HepG2 (cell line): ENCODE measurements around the gene SDC3. TPM values are rescaled to one million over a fixed set of nuclear protein-coding genes. Genes with fewer than 3 reads are reported as not detected.

ENCODE experiments used
- ATAC-seq: fragments of 200-7000 bp; cut with Tn5 transposase; 3 replicates; pipeline ENCODE4 v1.9.1; 2020; ENCODE audit warnings: mild to moderate bottlenecking, moderate library complexity
- BruUV-seq: library from RNA; stranded (reverse); fragments of 400-500 nt; replicated peaks from 2 replicates; lab custom pipeline; 2021; lab: Mats Ljungman, UMichigan
- CTCF ChIA-PET: fragments of 300-600 bp; formaldehyde crosslinking; extraction: SDS; loops from one replicate; lab custom pipeline; 2021; ENCODE audit warnings: low total read pairs, inconsistent platforms, low intra/inter-chr PET ratio; lab: Yijun Ruan, JAX
- POLR2A ChIA-PET: fragments of 350-600 bp; sonication (Branson Sonifier 250); formaldehyde crosslinking; loops from one replicate; lab custom pipeline; 2020; ENCODE audit warnings: antibody characterized with exemption, inconsistent platforms; lab: Yijun Ruan, JAX
- DNase-seq: peaks from one replicate; pipeline ENCODE4 v3.0.0-alpha.2; 2015; ENCODE audit warnings: low spot score
- FAIRE-seq: peaks from 3 replicates; lab custom pipeline; 2011; peaks lifted over from hg19 to GRCh38; lab: Jason Lieb, UNC
- H2AFZ ChIP-seq: one replicate; pipeline ENCODE4 v1.6.1; 2011; ENCODE audit warnings: low read length, inconsistent platforms
- H3K27ac ChIP-seq: fragments of 300-600 bp; 3 replicates; pipeline ENCODE4 v1.8.0; 2011; ENCODE audit warnings: mixed run types, mild to moderate bottlenecking, mixed read lengths, low read length, inconsistent platforms; ENCODE audit not compliant: insufficient read depth; ENCODE audit errors: extremely low read length
- H3K27me3 ChIP-seq, 2 experiments: fragments of 200-600 bp in 1 of 2; 2 replicates in 1 of 2; 3 replicates in 1 of 2; pipeline versions ENCODE4 v1.6.0 to v1.8.0; 2011; ENCODE audit warnings: low read length in 2 of 2, mild to moderate bottlenecking in 2 of 2, moderate library complexity in 2 of 2, inconsistent platforms in 1 of 2; ENCODE audit not compliant: insufficient read depth in 2 of 2, control insufficient read depth in 1 of 2
- H3K36me3 ChIP-seq, 2 experiments: fragments of 200-600 bp in 1 of 2; replicated peaks in 1 of 2; 2 replicates in 1 of 2; 3 replicates in 1 of 2; pipeline versions ENCODE4 v1.5.1 to v1.8.0; 2011; ENCODE audit warnings: low read length in 2 of 2, inconsistent platforms in 1 of 2; ENCODE audit not compliant: insufficient read depth in 2 of 2, control insufficient read depth in 1 of 2
- H3K4me1 ChIP-seq: 2 replicates; pipeline ENCODE4 v1.5.1; 2012; ENCODE audit warnings: low read length, inconsistent platforms; ENCODE audit not compliant: insufficient read depth
- H3K4me2 ChIP-seq: 2 replicates; pipeline ENCODE4 v1.6.0; 2011; ENCODE audit warnings: low read depth, low read length, inconsistent platforms
- H3K4me3 ChIP-seq, 3 experiments: fragments of 200-600 bp in 1 of 3; sonication (generic), shearing (Covaris generic) in 1 of 3; replicated peaks in 1 of 3; 2 replicates each; pipeline ENCODE4 v1.5.1; 2011 to 2016; ENCODE audit warnings: low read length in 3 of 3, inconsistent platforms in 2 of 3, low read depth in 2 of 3, mild to moderate bottlenecking in 2 of 3, control low read depth in 1 of 3, mixed read lengths in 1 of 3; ENCODE audit not compliant: insufficient read depth in 1 of 3
- H3K79me2 ChIP-seq: one replicate; pipeline ENCODE4 v1.6.1; 2011; ENCODE audit warnings: low read length, inconsistent platforms; ENCODE audit not compliant: insufficient read depth
- H3K9ac ChIP-seq: 2 replicates; pipeline ENCODE4 v1.6.0; 2011; ENCODE audit warnings: mild to moderate bottlenecking, low read depth, low read length, inconsistent platforms; ENCODE audit not compliant: insufficient read depth
- H3K9me3 ChIP-seq: 2 replicates; pipeline ENCODE4 v1.5.1; 2012; ENCODE audit warnings: mild to moderate bottlenecking, low read length
- H4K20me1 ChIP-seq: 2 replicates; pipeline ENCODE4 v1.6.0; 2011; ENCODE audit warnings: inconsistent platforms, mild to moderate bottlenecking, low read length, moderate library complexity; ENCODE audit not compliant: insufficient read depth
- FIP1L1 ChIP-seq: fragments of 200-400 bp; formaldehyde crosslinking; IDR thresholded peaks from 2 replicates; pipeline ENCODE4 v1.6.1; 2018; ENCODE audit warnings: low read depth, mild to moderate bottlenecking, low read length, moderate library complexity, borderline replicate concordance; ENCODE audit not compliant: insufficient read depth
- KAT8 ChIP-seq: IDR thresholded peaks from 2 replicates; pipeline ENCODE4 v1.6.1; 2016; ENCODE audit warnings: missing genetic modification reagents, missing compliant biosample characterization
- KDM2A ChIP-seq: sonication (generic); formaldehyde crosslinking; IDR thresholded peaks from 2 replicates; pipeline ENCODE4 v1.4.0; 2020; ENCODE audit warnings: low read depth, missing genetic modification reagents, borderline replicate concordance
- SMAD9 ChIP-seq: sonication (generic); formaldehyde crosslinking; IDR thresholded peaks from 2 replicates; pipeline ENCODE4 v1.5.1; 2020; ENCODE audit warnings: mild to moderate bottlenecking, missing genetic modification reagents
- SOX5 ChIP-seq: IDR thresholded peaks from 2 replicates; pipeline ENCODE4 v1.6.1; 2016; ENCODE audit warnings: borderline replicate concordance
- ZFP41 ChIP-seq: sonication (generic); formaldehyde crosslinking; IDR thresholded peaks from 2 replicates; pipeline ENCODE4 v1.4.0; 2020; ENCODE audit warnings: mild to moderate bottlenecking, missing genetic modification reagents, borderline replicate concordance
- ZNF629 ChIP-seq: sonication (generic); formaldehyde crosslinking; conservative IDR thresholded peaks from 2 replicates; pipeline ENCODE4 v1.5.0; 2020; ENCODE audit warnings: missing genetic modification reagents
- ZNF709 ChIP-seq: sonication (generic); formaldehyde crosslinking; IDR thresholded peaks from 2 replicates; pipeline ENCODE4 v1.5.0; 2020; ENCODE audit warnings: mild to moderate bottlenecking, missing genetic modification reagents
- ZNF768 ChIP-seq: sonication (generic); formaldehyde crosslinking; IDR thresholded peaks from 2 replicates; pipeline ENCODE4 v1.4.0; 2020; ENCODE audit warnings: missing genetic modification reagents
- WGBS: methylation state at CpG from one replicate; pipeline ENCODE4 v1.1.6; 2017; ENCODE audit warnings: low lambda C conversion rate; 5-methylcytosine and 5-hydroxymethylcytosine counted together
- in situ Hi-C: cut with HindIII; loops from 2 replicates; pipeline ENCODE4 v1.10.0; 2017; ENCODE audit warnings: low pct_unique_long_range_greater_than_20kb; ENCODE audit not compliant: extremely low pct_ligation_motif_present
- intact Hi-C: fragments of 100-400 bp; cut with micrococcal nuclease; formaldehyde crosslinking; loops from one replicate; pipeline ENCODE4 v1.10.0; 2022; ENCODE audit not compliant: unreplicated experiment
- polyA plus RNA-seq, 8 experiments: library from polyadenylated mRNA; depleted of rRNA in 3 of 8; stranded (reverse) in 7 of 8; unstranded in 1 of 8; fragments of >200 nt; fragmentation: Illumina TruSeq in 4 of 8; extraction: Trizol in 4 of 8; gene quantifications; 2 replicates each; pipeline versions ENCODE4 v1.2.1 to v1.2.3, GENCODE V29; 2011 to 2016; ENCODE audit warnings: low read depth in 4 of 8, missing spikeins in 1 of 8, mixed read lengths in 1 of 8; ENCODE audit not compliant: insufficient read depth in 1 of 8
- total RNA-seq, 5 experiments: library from RNA; depleted of rRNA; stranded (reverse); fragments of >200 nt; fragmentation: Illumina TruSeq; extraction: Trizol; gene quantifications; 2 replicates each; pipeline ENCODE4 v1.2.3, GENCODE V29; 2016; ENCODE audit warnings: low read depth in 1 of 5
- TF ChIP-seq, protein P1 (sequence below): IDR thresholded peaks from 2 replicates; pipeline ENCODE4 v1.6.1; 2016; ENCODE audit warnings: missing compliant biosample characterization, missing genetic modification reagents, borderline replicate concordance
- TF ChIP-seq, protein P2 (sequence below): sonication (generic); formaldehyde crosslinking; IDR thresholded peaks from 2 replicates; pipeline ENCODE4 v1.5.1; 2020; ENCODE audit warnings: mild to moderate bottlenecking, missing genetic modification reagents, moderate library complexity

Gene SDC3
- total and polyA plus RNA-seq, 2 of the 13 experiments (the other 11 are each of a cell fraction or from before 2014, with no cell fraction given), result 0.49 to 0.84 TPM

- whole genome bisulfite sequencing, result 36% methylated on average over 7 of the region's 8 CpGs
- ATAC-seq, result no peak; the same call in 2 of the 3 replicates
- H2AFZ ChIP-seq, result no peak overlapping the region
- H3K27ac ChIP-seq, result no peak overlapping the region
- BruUV-seq, result no TSS peak
- intact Hi-C loops (no loop called here), in situ Hi-C loops (no loop called here)
- no peak overlapping the region for H3K9ac ChIP-seq
- no peaks in the 10 kb centered on the region for H3K79me2 ChIP-seq
- H3K9me3 ChIP-seq, result no peaks in the 10 kb centered on the region
- no peak overlapping the region for H3K4me3 ChIP-seq
- H3K4me2 ChIP-seq, result no peak overlapping the region
- ChIA-PET POLR2A (no interaction called here), CTCF (no interaction called here)
- TF ChIP-seq ZNF629 (CRISPR knock-in tag) (peak; percentile 67), ZNF768 (CRISPR knock-in tag) (peak; percentile 93)
- TF ChIP-seq, protein P1, sequence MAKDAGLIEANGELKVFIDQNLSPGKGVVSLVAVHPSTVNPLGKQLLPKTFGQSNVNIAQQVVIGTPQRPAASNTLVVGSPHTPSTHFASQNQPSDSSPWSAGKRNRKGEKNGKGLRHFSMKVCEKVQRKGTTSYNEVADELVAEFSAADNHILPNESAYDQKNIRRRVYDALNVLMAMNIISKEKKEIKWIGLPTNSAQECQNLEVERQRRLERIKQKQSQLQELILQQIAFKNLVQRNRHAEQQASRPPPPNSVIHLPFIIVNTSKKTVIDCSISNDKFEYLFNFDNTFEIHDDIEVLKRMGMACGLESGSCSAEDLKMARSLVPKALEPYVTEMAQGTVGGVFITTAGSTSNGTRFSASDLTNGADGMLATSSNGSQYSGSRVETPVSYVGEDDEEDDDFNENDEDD (CRISPR knock-in tag), result no peak
- DNase-seq, result no peak
- FAIRE-seq, result no peak
- no peaks in the 10 kb centered on the region for H4K20me1 ChIP-seq
- H3K4me1 ChIP-seq, result peaks cover 25% of the 10 kb centered on the region
- H3K36me3 ChIP-seq, result no peaks in the 10 kb centered on the region
- peaks cover 2 to 26% of the 10 kb centered on the region in 2 experiments; a peak in 3 of 5 replicates for H3K27me3 ChIP-seq
Observed at GRCh38 chr1:30903343-30904034, 5.1 kb downstream of the SDC3 start.

DNA sequence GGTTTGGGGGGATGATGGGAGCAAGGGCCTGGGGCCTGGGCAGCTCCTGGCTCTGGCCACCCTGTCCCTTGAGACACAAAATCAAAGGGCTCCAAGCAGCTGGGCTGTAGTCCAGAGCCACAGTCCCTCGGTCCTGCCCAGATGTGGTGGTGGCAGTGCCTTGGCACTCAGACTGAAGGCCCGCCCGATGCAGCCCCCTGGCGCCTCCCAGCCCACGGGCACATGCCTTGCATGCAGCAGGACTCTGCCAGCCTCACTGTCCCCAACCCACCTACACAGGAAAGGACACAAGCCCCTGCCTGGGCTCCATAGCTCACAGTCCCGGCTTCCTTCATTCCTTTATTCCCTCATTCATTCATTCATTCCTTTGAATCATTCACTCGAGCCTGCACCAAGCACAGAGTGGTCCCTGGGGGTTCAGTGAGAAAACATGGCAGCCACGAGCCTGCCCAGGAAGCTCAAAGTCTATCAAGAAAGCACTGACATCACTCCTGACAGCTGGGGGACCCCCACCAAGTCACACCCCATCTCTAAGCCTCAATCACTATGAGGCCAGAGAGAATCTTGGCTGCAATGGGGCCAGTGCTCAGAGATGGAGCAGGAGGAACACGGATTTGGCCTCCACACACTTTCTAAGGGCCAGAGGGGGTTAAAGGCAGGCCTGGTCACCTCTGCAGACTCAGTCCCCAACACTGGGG, 5.8 kb downstream of the SDC3 start:
- peaks cover 2 to 27% of the 10 kb centered on the region in 2 experiments; a peak in 3 of 5 replicates for H3K27me3 ChIP-seq
- H3K27ac ChIP-seq, result no peak overlapping the region
- BruUV-seq, result no TSS peak
- ChIA-PET POLR2A (no interaction called here), CTCF (interaction anchor here (0.8 kb wide), 1 partner anchor 101 kb away, joined by 3 read pairs; no protein-coding TSS in a partner anchor)
- H3K4me2 ChIP-seq, result peak overlapping the region; percentile 74; the same call in 1 of the 2 replicates
- 10% methylated on average over 5 of the region's 9 CpGs for WGBS
- H3K4me3 ChIP-seq, result peak overlapping the region in 1 of 3 experiments; percentile 45; a peak in 1 of 6 replicates
- ATAC-seq (peak; percentile 16; the same call in 1 of the 3 replicates), DNase-seq (no peak), FAIRE-seq (no peak)
- intact Hi-C loops (no loop called here), in situ Hi-C loops (no loop called here)
- H3K36me3 ChIP-seq, result no peaks in the 10 kb centered on the region
- H3K79me2 ChIP-seq, result no peaks in the 10 kb centered on the region
- H3K9me3 ChIP-seq, result no peaks in the 10 kb centered on the region
- no peak overlapping the region for H3K9ac ChIP-seq
- no peaks in the 10 kb centered on the region for H4K20me1 ChIP-seq
- no peak overlapping the region for H2AFZ ChIP-seq
- peaks cover 25% of the 10 kb centered on the region for H3K4me1 ChIP-seq
- no peak for TF ChIP-seq FIP1L1
- TF ChIP-seq, protein P2, sequence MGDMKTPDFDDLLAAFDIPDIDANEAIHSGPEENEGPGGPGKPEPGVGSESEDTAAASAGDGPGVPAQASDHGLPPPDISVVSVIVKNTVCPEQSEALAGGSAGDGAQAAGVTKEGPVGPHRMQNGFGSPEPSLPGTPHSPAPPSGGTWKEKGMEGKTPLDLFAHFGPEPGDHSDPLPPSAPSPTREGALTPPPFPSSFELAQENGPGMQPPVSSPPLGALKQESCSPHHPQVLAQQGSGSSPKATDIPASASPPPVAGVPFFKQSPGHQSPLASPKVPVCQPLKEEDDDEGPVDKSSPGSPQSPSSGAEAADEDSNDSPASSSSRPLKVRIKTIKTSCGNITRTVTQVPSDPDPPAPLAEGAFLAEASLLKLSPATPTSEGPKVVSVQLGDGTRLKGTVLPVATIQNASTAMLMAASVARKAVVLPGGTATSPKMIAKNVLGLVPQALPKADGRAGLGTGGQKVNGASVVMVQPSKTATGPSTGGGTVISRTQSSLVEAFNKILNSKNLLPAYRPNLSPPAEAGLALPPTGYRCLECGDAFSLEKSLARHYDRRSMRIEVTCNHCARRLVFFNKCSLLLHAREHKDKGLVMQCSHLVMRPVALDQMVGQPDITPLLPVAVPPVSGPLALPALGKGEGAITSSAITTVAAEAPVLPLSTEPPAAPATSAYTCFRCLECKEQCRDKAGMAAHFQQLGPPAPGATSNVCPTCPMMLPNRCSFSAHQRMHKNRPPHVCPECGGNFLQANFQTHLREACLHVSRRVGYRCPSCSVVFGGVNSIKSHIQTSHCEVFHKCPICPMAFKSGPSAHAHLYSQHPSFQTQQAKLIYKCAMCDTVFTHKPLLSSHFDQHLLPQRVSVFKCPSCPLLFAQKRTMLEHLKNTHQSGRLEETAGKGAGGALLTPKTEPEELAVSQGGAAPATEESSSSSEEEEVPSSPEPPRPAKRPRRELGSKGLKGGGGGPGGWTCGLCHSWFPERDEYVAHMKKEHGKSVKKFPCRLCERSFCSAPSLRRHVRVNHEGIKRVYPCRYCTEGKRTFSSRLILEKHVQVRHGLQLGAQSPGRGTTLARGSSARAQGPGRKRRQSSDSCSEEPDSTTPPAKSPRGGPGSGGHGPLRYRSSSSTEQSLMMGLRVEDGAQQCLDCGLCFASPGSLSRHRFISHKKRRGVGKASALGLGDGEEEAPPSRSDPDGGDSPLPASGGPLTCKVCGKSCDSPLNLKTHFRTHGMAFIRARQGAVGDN, result peak; percentile 24
- 0 out of 2 replicates have a peak, but pooled peaks have one; percentile 10 for TF ChIP-seq KDM2A
- TF ChIP-seq SOX5 (CRISPR knock-in tag), result peak; percentile 2; the same call in 1 of the 2 replicates
- no peak for TF ChIP-seq ZFP41 (CRISPR knock-in tag)
- TF ChIP-seq ZNF709 (CRISPR knock-in tag), result 0 out of 2 replicates have a peak, but pooled peaks have one; percentile 36
- no peak for TF ChIP-seq KAT8 (CRISPR knock-in tag)
- no peak for TF ChIP-seq SMAD9 (CRISPR knock-in tag)
